Nephron progenitor cell (in vitro differentiated cells): ENCODE data around the gene TBL1X.

Experiments
- DNase-seq: peaks from one replicate; pipeline ENCODE4 v3.0.0; 2021
- H3K27ac Mint-ChIP-seq: 2 replicates; pipeline ENCODE4 v1.8.0; 2021; ENCODE audit warnings: mild to moderate bottlenecking, moderate library complexity, mixed read lengths
- H3K27me3 Mint-ChIP-seq: 2 replicates; pipeline ENCODE4 v1.8.0; 2021; ENCODE audit warnings: mild to moderate bottlenecking, low read depth, mixed read lengths; ENCODE audit not compliant: poor library complexity
- H3K36me3 Mint-ChIP-seq: 2 replicates; pipeline ENCODE4 v1.8.0; 2021; ENCODE audit warnings: low read depth, mixed read lengths
- H3K4me1 Mint-ChIP-seq: 2 replicates; pipeline ENCODE4 v1.8.0; 2021; ENCODE audit warnings: mixed read lengths
- H3K4me3 Mint-ChIP-seq: 2 replicates; pipeline ENCODE4 v1.8.0; 2021; ENCODE audit warnings: mild to moderate bottlenecking, moderate library complexity, mixed read lengths
- H3K9me3 Mint-ChIP-seq: 2 replicates; pipeline ENCODE4 v1.8.0; 2021; ENCODE audit warnings: mild to moderate bottlenecking, moderate library complexity, mixed read lengths
- CTCF ChIP-seq: fragments of 200-600 bp; sonication (generic); IDR thresholded peaks from 2 replicates; pipeline ENCODE4 v1.5.0; 2021; ENCODE audit warnings: antibody characterized with exemption

TBL1X gene

GRCh38 chrX:9612146-9612505 is 147.3 kb downstream of the TBL1X start:
- H3K4me1 Mint-ChIP-seq: peaks cover 32% of the 10 kb centered on the region
- peaks cover 23% of the 10 kb centered on the region for H3K9me3 Mint-ChIP-seq
- H3K36me3 Mint-ChIP-seq: peaks cover 17% of the 10 kb centered on the region
- H3K27ac Mint-ChIP-seq: no peak overlapping the region
- no peak for TF ChIP-seq CTCF
- H3K4me3 Mint-ChIP-seq: no peak overlapping the region
- no peaks in the 10 kb centered on the region for H3K27me3 Mint-ChIP-seq
- no peak for DNase-seq

GRCh38 chrX:9614016-9614415 is 149.2 kb downstream of the TBL1X start:
- no peak overlapping the region for H3K4me3 Mint-ChIP-seq
- no peak for DNase-seq
- peaks cover 32% of the 10 kb centered on the region for H3K36me3 Mint-ChIP-seq
- H3K27ac Mint-ChIP-seq: no peak overlapping the region
- TF ChIP-seq CTCF: no peak
- no peaks in the 10 kb centered on the region for H3K27me3 Mint-ChIP-seq
- peaks cover 28% of the 10 kb centered on the region for H3K9me3 Mint-ChIP-seq
- peaks cover 20% of the 10 kb centered on the region for H3K4me1 Mint-ChIP-seq

- no peak overlapping the region for H3K4me3 Mint-ChIP-seq
- H3K9me3 Mint-ChIP-seq: peaks cover 48% of the 10 kb centered on the region
- H3K27ac Mint-ChIP-seq: no peak overlapping the region
- peaks cover 57% of the 10 kb centered on the region for H3K36me3 Mint-ChIP-seq
- no peak for DNase-seq
- no peaks in the 10 kb centered on the region for H3K4me1 Mint-ChIP-seq
- no peak for TF ChIP-seq CTCF
- peaks cover 2% of the 10 kb centered on the region for H3K27me3 Mint-ChIP-seq
Measured at GRCh38 chrX:9619133-9619532, 154.3 kb downstream of the TBL1X start.

- H3K27me3 Mint-ChIP-seq: peaks cover 2% of the 10 kb centered on the region
- peaks cover 48% of the 10 kb centered on the region for H3K9me3 Mint-ChIP-seq
- peaks cover 57% of the 10 kb centered on the region for H3K36me3 Mint-ChIP-seq
- no peaks in the 10 kb centered on the region for H3K4me1 Mint-ChIP-seq
- H3K4me3 Mint-ChIP-seq: no peak overlapping the region
- no peak for TF ChIP-seq CTCF
- H3K27ac Mint-ChIP-seq: no peak overlapping the region
- no peak for DNase-seq
Measured at GRCh38 chrX:9619581-9619980, 154.7 kb downstream of the TBL1X start.

- no peak overlapping the region for H3K4me3 Mint-ChIP-seq
- DNase-seq: no peak
- TF ChIP-seq CTCF: no peak
- peaks cover 45% of the 10 kb centered on the region for H3K36me3 Mint-ChIP-seq
- H3K27ac Mint-ChIP-seq: no peak overlapping the region
- H3K4me1 Mint-ChIP-seq: no peaks in the 10 kb centered on the region
- H3K9me3 Mint-ChIP-seq: peaks cover 39% of the 10 kb centered on the region
- peaks cover 2% of the 10 kb centered on the region for H3K27me3 Mint-ChIP-seq
Measured at GRCh38 chrX:9622128-9622527, 157.3 kb downstream of the TBL1X start.

GRCh38 chrX:9626379-9626778 is 161.5 kb downstream of the TBL1X start:
- peaks cover 27% of the 10 kb centered on the region for H3K9me3 Mint-ChIP-seq
- no peak for DNase-seq
- TF ChIP-seq CTCF: no peak
- no peaks in the 10 kb centered on the region for H3K27me3 Mint-ChIP-seq
- no peaks in the 10 kb centered on the region for H3K4me1 Mint-ChIP-seq
- peaks cover 32% of the 10 kb centered on the region for H3K36me3 Mint-ChIP-seq
- no peak overlapping the region for H3K4me3 Mint-ChIP-seq
- peak overlapping the region; percentile 29 for H3K27ac Mint-ChIP-seq
